NCI-H2171 (cell line): ENCODE measurements around the gene LLGL1.
"Not testable (repeated sequence)": the region's sequence is repeated elsewhere in the genome, so short reads cannot be mapped to it uniquely, and the experiment has no call there.

Experiments used
- DNase-seq: peaks from one replicate; lab custom pipeline; 2025; lab: John Stamatoyannopoulos, UW

Gene LLGL1

GRCh38 chr17:18194394-18194793, 31.0 kb upstream of the LLGL1 start:
- no peak for DNase-seq

- DNase-seq, result no peak
Measured at GRCh38 chr17:18194804-18195203, 30.6 kb upstream of the LLGL1 start.

GRCh38 chr17:18195246-18195645, 30.2 kb upstream of the LLGL1 start:
- DNase-seq, result no peak

GRCh38 chr17:18197535-18198194, 27.8 kb upstream of the LLGL1 start:
- DNase-seq, result no peak

GRCh38 chr17:18198530-18198929, 26.9 kb upstream of the LLGL1 start:
- DNase-seq, result no peak

- DNase-seq, result no peak
Measured at GRCh38 chr17:18201108-18201507, 24.3 kb upstream of the LLGL1 start.

- DNase-seq, result no peak
Measured at GRCh38 chr17:18203308-18203707, 22.1 kb upstream of the LLGL1 start.

- DNase-seq, result no peak
Measured at GRCh38 chr17:18205861-18206260, 19.6 kb upstream of the LLGL1 start.

GRCh38 chr17:18206962-18207361, 18.5 kb upstream of the LLGL1 start:
- no peak for DNase-seq

GRCh38 chr17:18208092-18208491, 17.3 kb upstream of the LLGL1 start:
- no peak for DNase-seq

- DNase-seq, result no peak
Measured at GRCh38 chr17:18213666-18214270, 11.7 kb upstream of the LLGL1 start.

- not testable (repeated sequence) for DNase-seq
Measured at GRCh38 chr17:18216906-18217305, 8.5 kb upstream of the LLGL1 start.

GRCh38 chr17:18217412-18218015, 7.9 kb upstream of the LLGL1 start:
- peak; percentile 7 for DNase-seq

- no peak for DNase-seq
Measured at GRCh38 chr17:18218756-18219415, 6.5 kb upstream of the LLGL1 start.

- no peak for DNase-seq
Measured at GRCh38 chr17:18224053-18224386, 1.4 kb upstream of the LLGL1 start.

- DNase-seq, result no peak
Measured at GRCh38 chr17:18224387-18225120, 881 bp upstream of the LLGL1 start.

GRCh38 chr17:18225642-18226283, 328 bp downstream of the LLGL1 start:
- no peak for DNase-seq

- DNase-seq, result no peak
Measured at GRCh38 chr17:18226284-18226945, 980 bp downstream of the LLGL1 start.

GRCh38 chr17:18227635-18228034, 2.2 kb downstream of the LLGL1 start:
- no peak for DNase-seq

- no peak for DNase-seq
Measured at GRCh38 chr17:18228176-18228682, 2.8 kb downstream of the LLGL1 start.

- no peak for DNase-seq
Measured at GRCh38 chr17:18229254-18229653, 3.8 kb downstream of the LLGL1 start.
